Stimulated activated CD8-positive, alpha-beta memory T cell treated with anti-CD3 and anti-CD28 coated beads, Interleukin-7, amount 100 ng/mL, for 48 hours (primary cell): ENCODE results near the gene ABHD16B.
"Not testable (repeated sequence)": the region's sequence is repeated elsewhere in the genome, so short reads cannot be mapped to it uniquely, and the experiment has no call there.

Experiments
- DNase-seq, 2 donors: peaks; one replicate each; pipeline ENCODE4 v3.0.0-alpha.2; 2020; ENCODE audit warnings: low read depth in 1 of 2; ENCODE audit errors: extremely low read depth in 1 of 2

Gene ABHD16B

GRCh38 chr20:63834491-63834880 lies 26.8 kb upstream of the ABHD16B start:
- no peak for DNase-seq

- DNase-seq, result no peak
These were observed 26.1 kb upstream of the ABHD16B start for GRCh38 chr20:63835021-63835858.

- DNase-seq, result no peak
These were observed 24.6 kb upstream of the ABHD16B start for GRCh38 chr20:63836458-63837344.

- DNase-seq, result no peak
These were observed 23.8 kb upstream of the ABHD16B start for GRCh38 chr20:63837479-63837878.

- no peak for DNase-seq
These were observed 21.7 kb upstream of the ABHD16B start for GRCh38 chr20:63839620-63840019.

- DNase-seq, result no peak
These were observed 20.9 kb upstream of the ABHD16B start for GRCh38 chr20:63840405-63840828.

GRCh38 chr20:63842258-63842657 lies 19.0 kb upstream of the ABHD16B start:
- no peak for DNase-seq

GRCh38 chr20:63843222-63843621 lies 18.1 kb upstream of the ABHD16B start:
- DNase-seq, result no peak

- no peak for DNase-seq
These were observed 17.5 kb upstream of the ABHD16B start for GRCh38 chr20:63843778-63844177.

GRCh38 chr20:63844511-63844991 lies 16.7 kb upstream of the ABHD16B start:
- no peak for DNase-seq

GRCh38 chr20:63846128-63846771 lies 15.0 kb upstream of the ABHD16B start:
- DNase-seq, result no peak

GRCh38 chr20:63846888-63847236 lies 14.4 kb upstream of the ABHD16B start:
- no peak for DNase-seq

GRCh38 chr20:63847237-63848002 lies 13.9 kb upstream of the ABHD16B start:
- DNase-seq, result no peak

- DNase-seq, result no peak
These were observed 13.0 kb upstream of the ABHD16B start for GRCh38 chr20:63848003-63848911.

- peak; percentile 50 to 79 for DNase-seq
These were observed 10.4 kb upstream of the ABHD16B start for GRCh38 chr20:63850689-63851547.

GRCh38 chr20:63851548-63851943 lies 9.8 kb upstream of the ABHD16B start:
- DNase-seq, result not testable (repeated sequence)

GRCh38 chr20:63853733-63854068 lies 7.6 kb upstream of the ABHD16B start:
- DNase-seq, result not testable (repeated sequence)

GRCh38 chr20:63854069-63854765 lies 7.1 kb upstream of the ABHD16B start:
- DNase-seq, result no peak
